ENCODE data around the gene ELANE.
"Not testable (repeated sequence)": the region's sequence is repeated elsewhere in the genome, so short reads cannot be mapped to it uniquely, and the experiment has no call there.

The ELANE gene

GRCh38 chr19:814152-815078 is 37.7 kb upstream of the ELANE start:
- no peak for DNase-seq

- DNase-seq = no peak
Observed at GRCh38 chr19:815079-815774, 36.9 kb upstream of the ELANE start.

GRCh38 chr19:815775-816499 is 36.2 kb upstream of the ELANE start:
- DNase-seq = no peak

GRCh38 chr19:816500-816857 is 35.6 kb upstream of the ELANE start:
- DNase-seq = no peak

GRCh38 chr19:820212-820611 is 31.9 kb upstream of the ELANE start:
- not testable (repeated sequence) for DNase-seq

GRCh38 chr19:821231-821824 is 30.8 kb upstream of the ELANE start:
- no peak for DNase-seq

- DNase-seq = no peak
Observed at GRCh38 chr19:821825-822503, 30.1 kb upstream of the ELANE start, which contains the start of gene PLPPR3. PLPPR3 (minus strand) TSS chr19:821955; CDS start chr19:821559, 396 bp downstream.

GRCh38 chr19:823565-824121 is 28.5 kb upstream of the ELANE start:
- DNase-seq = no peak

GRCh38 chr19:824885-825284 is 27.2 kb upstream of the ELANE start:
- DNase-seq = no peak

GRCh38 chr19:825897-826644 is 26.0 kb upstream of the ELANE start:
- DNase-seq = no peak

GRCh38 chr19:827314-827709 is 24.8 kb upstream of the ELANE start:
- no peak for DNase-seq

- DNase-seq = no peak
Observed at GRCh38 chr19:827710-828321, 24.3 kb upstream of the ELANE start, which contains the start of gene AZU1. AZU1 (plus strand) TSS chr19:827837; CDS start chr19:827847, 10 bp downstream.

GRCh38 chr19:829129-829758 is 22.9 kb upstream of the ELANE start:
- no peak for DNase-seq

- DNase-seq = no peak
Observed at GRCh38 chr19:831407-832369, 20.4 kb upstream of the ELANE start.

- no peak for DNase-seq
Observed at GRCh38 chr19:834216-834615, 17.9 kb upstream of the ELANE start.

- no peak for DNase-seq
Observed at GRCh38 chr19:835210-835810, 16.8 kb upstream of the ELANE start.

GRCh38 chr19:840519-841206 is 11.4 kb upstream of the ELANE start, which contains the start of gene PRTN3:
PRTN3 (plus strand) TSS chr19:840999; CDS start chr19:841009, 10 bp downstream.
- no peak for DNase-seq

GRCh38 chr19:842802-843179 is 9.3 kb upstream of the ELANE start:
- DNase-seq = not testable (repeated sequence)
